Loucy (cell line): ENCODE data around the gene TIMM10.

Source experiments
- CTCF ChIP-seq: fragments of 200-600 bp; sonication (generic); conservative IDR thresholded peaks from 2 replicates; pipeline ENCODE4 v1.5.1; 2014; ENCODE audit warnings: mild to moderate bottlenecking, antibody characterized with exemption, low read length
- EZH2phosphoT487 ChIP-seq: fragments of 200-600 bp; IDR thresholded peaks from 2 replicates; pipeline ENCODE4 v1.6.1; 2018; ENCODE audit warnings: antibody characterized with exemption, mild to moderate bottlenecking, moderate library complexity, borderline replicate concordance

- TF ChIP-seq CTCF, result no peak
- TF ChIP-seq EZH2phosphoT487, result no peak
Measured at GRCh38 chr11:57479021-57479663, 51.4 kb downstream of the TIMM10 start.
